IPS-18a (cell line): Measurements from ENCODE around the gene SGK1.
"Not testable (repeated sequence)": the region's sequence is repeated elsewhere in the genome, so short reads cannot be mapped to it uniquely, and the experiment has no call there.

Source experiments
- H3K27ac ChIP-seq: one replicate; pipeline ENCODE4 v1.5.1; 2013; ENCODE audit warnings: low read length
- H3K27me3 ChIP-seq: one replicate; pipeline ENCODE4 v1.6.1; 2013; ENCODE audit warnings: mild to moderate bottlenecking, low read length; ENCODE audit not compliant: control insufficient read depth, insufficient read depth
- H3K36me3 ChIP-seq: one replicate; pipeline ENCODE4 v1.6.1; 2013; ENCODE audit warnings: low read depth, low read length; ENCODE audit not compliant: control insufficient read depth
- H3K4me1 ChIP-seq: one replicate; pipeline ENCODE4 v1.6.1; 2013; ENCODE audit warnings: low read depth, low read length; ENCODE audit not compliant: control insufficient read depth
- H3K4me3 ChIP-seq: one replicate; pipeline ENCODE4 v1.5.1; 2013; ENCODE audit warnings: low read length
- H3K9ac ChIP-seq: one replicate; pipeline ENCODE4 v1.6.1; 2013; ENCODE audit warnings: mild to moderate bottlenecking, low read length, moderate library complexity
- H3K9me3 ChIP-seq: one replicate; pipeline ENCODE4 v1.6.1; 2013; ENCODE audit warnings: low read depth, low read length; ENCODE audit not compliant: control insufficient read depth

Gene SGK1

GRCh38 chr6:134324141-134324540 is 6.2 kb upstream of the SGK1 start:
- H3K36me3 ChIP-seq: no peaks in the 10 kb centered on the region
- H3K4me3 ChIP-seq: no peak overlapping the region
- H3K9me3 ChIP-seq: no peaks in the 10 kb centered on the region
- no peaks in the 10 kb centered on the region for H3K4me1 ChIP-seq
- H3K27me3 ChIP-seq: peaks cover 1% of the 10 kb centered on the region
- no peak overlapping the region for H3K27ac ChIP-seq
- H3K9ac ChIP-seq: no peak overlapping the region

- H3K4me3 ChIP-seq: no peak overlapping the region
- H3K27me3 ChIP-seq: peaks cover 5% of the 10 kb centered on the region
- H3K4me1 ChIP-seq: no peaks in the 10 kb centered on the region
- H3K9me3 ChIP-seq: no peaks in the 10 kb centered on the region
- H3K9ac ChIP-seq: no peak overlapping the region
- no peak overlapping the region for H3K27ac ChIP-seq
- H3K36me3 ChIP-seq: no peaks in the 10 kb centered on the region
Measured at GRCh38 chr6:134323698-134324097, 5.8 kb upstream of the SGK1 start.

- Histone ChIP-seq H3K27ac (no peak overlapping the region), H3K4me1 (peaks cover 2% of the 10 kb centered on the region), H3K9ac (no peak overlapping the region), H3K36me3 (no peaks in the 10 kb centered on the region), H3K9me3 (no peaks in the 10 kb centered on the region), H3K27me3 (peaks cover 10% of the 10 kb centered on the region), H3K4me3 (no peak overlapping the region)
Measured at GRCh38 chr6:134323294-134323693, 5.4 kb upstream of the SGK1 start.

GRCh38 chr6:134322216-134322615 is 4.3 kb upstream of the SGK1 start:
- Histone ChIP-seq H3K36me3 (no peaks in the 10 kb centered on the region), H3K9me3 (no peaks in the 10 kb centered on the region), H3K4me3 (no peak overlapping the region), H3K27me3 (peaks cover 16% of the 10 kb centered on the region), H3K27ac (no peak overlapping the region), H3K4me1 (peaks cover 6% of the 10 kb centered on the region), H3K9ac (no peak overlapping the region)

- no peak overlapping the region for H3K4me3 ChIP-seq
- H3K36me3 ChIP-seq: no peaks in the 10 kb centered on the region
- no peak overlapping the region for H3K9ac ChIP-seq
- H3K9me3 ChIP-seq: no peaks in the 10 kb centered on the region
- H3K27ac ChIP-seq: no peak overlapping the region
- peaks cover 22% of the 10 kb centered on the region for H3K27me3 ChIP-seq
- H3K4me1 ChIP-seq: peaks cover 13% of the 10 kb centered on the region
Measured at GRCh38 chr6:134321246-134321645, 3.3 kb upstream of the SGK1 start.

GRCh38 chr6:134319686-134320085 is 1.8 kb upstream of the SGK1 start:
- H3K9me3 ChIP-seq, H3K27ac ChIP-seq, H3K4me3 ChIP-seq, H3K36me3 ChIP-seq, H3K9ac ChIP-seq: not testable (repeated sequence)
- peaks cover 22% of the 10 kb centered on the region for H3K27me3 ChIP-seq
- H3K4me1 ChIP-seq: peaks cover 13% of the 10 kb centered on the region

- no peak overlapping the region for H3K4me3 ChIP-seq
- H3K27ac ChIP-seq: no peak overlapping the region
- no peaks in the 10 kb centered on the region for H3K9me3 ChIP-seq
- no peak overlapping the region for H3K9ac ChIP-seq
- peaks cover 22% of the 10 kb centered on the region for H3K27me3 ChIP-seq
- H3K36me3 ChIP-seq: no peaks in the 10 kb centered on the region
- H3K4me1 ChIP-seq: peaks cover 17% of the 10 kb centered on the region
Measured at GRCh38 chr6:134318974-134319281, 1.0 kb upstream of the SGK1 start.

GRCh38 chr6:134318236-134318973 is 493 bp upstream of the SGK1 start:
- no peaks in the 10 kb centered on the region for H3K9me3 ChIP-seq
- no peaks in the 10 kb centered on the region for H3K36me3 ChIP-seq
- peaks cover 22% of the 10 kb centered on the region for H3K27me3 ChIP-seq
- peak overlapping the region; percentile 79 for H3K4me3 ChIP-seq
- no peak overlapping the region for H3K27ac ChIP-seq
- H3K4me1 ChIP-seq: peaks cover 22% of the 10 kb centered on the region
- H3K9ac ChIP-seq: no peak overlapping the region

- H3K9me3 ChIP-seq: no peaks in the 10 kb centered on the region
- H3K4me3 ChIP-seq: peak overlapping the region; percentile 79
- peaks cover 22% of the 10 kb centered on the region for H3K27me3 ChIP-seq
- H3K4me1 ChIP-seq: peaks cover 26% of the 10 kb centered on the region
- H3K9ac ChIP-seq: peak overlapping the region; percentile 38
- H3K27ac ChIP-seq: no peak overlapping the region
- no peaks in the 10 kb centered on the region for H3K36me3 ChIP-seq
Measured at GRCh38 chr6:134316733-134317431, 1.0 kb downstream of the SGK1 start.

- H3K27me3 ChIP-seq: peaks cover 22% of the 10 kb centered on the region
- H3K9ac ChIP-seq: no peak overlapping the region
- no peak overlapping the region for H3K27ac ChIP-seq
- H3K36me3 ChIP-seq: no peaks in the 10 kb centered on the region
- H3K9me3 ChIP-seq: no peaks in the 10 kb centered on the region
- H3K4me1 ChIP-seq: peaks cover 29% of the 10 kb centered on the region
- no peak overlapping the region for H3K4me3 ChIP-seq
Measured at GRCh38 chr6:134315974-134316441, 1.9 kb downstream of the SGK1 start.

- Histone ChIP-seq H3K9ac (no peak overlapping the region), H3K27me3 (peaks cover 22% of the 10 kb centered on the region), H3K4me3 (no peak overlapping the region), H3K27ac (no peak overlapping the region), H3K4me1 (peaks cover 29% of the 10 kb centered on the region), H3K9me3 (no peaks in the 10 kb centered on the region), H3K36me3 (no peaks in the 10 kb centered on the region)
Measured at GRCh38 chr6:134315189-134315588, 2.7 kb downstream of the SGK1 start.
